Body of pancreas (tissue), 4 donors: ENCODE measurements around the gene BRMS1. TPM values are rescaled to one million over a fixed set of nuclear protein-coding genes. Genes with fewer than 3 reads are reported as not detected.
"Not testable (repeated sequence)": the region's sequence is repeated elsewhere in the genome, so short reads cannot be mapped to it uniquely, and the experiment has no call there.

ENCODE experiments used
- ATAC-seq: fragments of 150-250 bp; one replicate; pipeline ENCODE4 v1.9.1; 2016
- DNase-seq, 4 donors: peaks; one replicate each; pipeline ENCODE4 v3.0.0-alpha.2; 2019
- H3K27ac ChIP-seq, 4 donors: fragments of 200-600 bp; sonication (generic); 1 replicate in 3 of 4; 2 replicates in 1 of 4; pipeline versions ENCODE4 v1.5.1 to v1.6.1; 2016 to 2019; ENCODE audit warnings: mild to moderate bottlenecking in 1 of 4, mixed read lengths in 1 of 4, moderate library complexity in 1 of 4
- H3K27me3 ChIP-seq, 2 donors: fragments of 200-600 bp; sonication (generic); one replicate each; pipeline ENCODE4 v1.6.0; 2016; ENCODE audit warnings: mild to moderate bottlenecking in 1 of 2
- H3K36me3 ChIP-seq, 2 donors: fragments of 200-600 bp; sonication (generic); replicated peaks in 1 of 2; 2 replicates each; pipeline ENCODE4 v1.5.1; 2016; ENCODE audit warnings: low read depth in 2 of 2; ENCODE audit not compliant: insufficient read depth in 1 of 2
- H3K4me1 ChIP-seq: fragments of 200-600 bp; sonication (generic); one replicate; pipeline ENCODE4 v1.6.0; 2016
- H3K4me3 ChIP-seq, 2 donors: fragments of 200-600 bp; sonication (generic); 1 replicate in 1 of 2; 2 replicates in 1 of 2; pipeline ENCODE4 v1.5.1; 2016 to 2019
- H3K9me3 ChIP-seq, 3 donors: fragments of 200-600 bp; sonication (generic); 1 replicate in 2 of 3; 2 replicates in 1 of 3; pipeline ENCODE4 v1.5.1; 2016
- POLR2A ChIP-seq, 3 donors: fragments of 450-650 bp; IDR thresholded peaks; one replicate each; pipeline ENCODE4 v1.6.1; 2016; ENCODE audit warnings: antibody characterized with exemption in 3 of 3, mild to moderate bottlenecking in 2 of 3
- WGBS, 2 donors: methylation state at CpG; one replicate each; pipeline ENCODE4 v1.1.5; 2017; 5-methylcytosine and 5-hydroxymethylcytosine counted together
- intact Hi-C: fragments of 100-400 bp; cut with DNase I; formaldehyde crosslinking; loops from one replicate; pipeline ENCODE4 v1.15.1; 2023
- total RNA-seq, 2 donors: library from RNA; depleted of rRNA; stranded (reverse); fragments of >200 nt; gene quantifications; one replicate each; pipeline ENCODE4 v1.1.0, GENCODE V29; 2016
- TF ChIP-seq, protein P1 (sequence below), 7 experiments: fragments of 450-650 bp in 4 of 7; fragments of 200-600 bp in 3 of 7; sonication (generic) in 3 of 7; IDR thresholded peaks; one replicate each; pipeline ENCODE4 v1.5.1; 2016 to 2019; ENCODE audit warnings: antibody characterized with exemption in 7 of 7

Gene BRMS1
- total RNA-seq, 2 donors from 2014 or later = 19.4 to 23.1 TPM

GRCh38 chr11:66325263-66325671, 19.6 kb downstream of the BRMS1 start:
- no peak for DNase-seq
- no peak for TF ChIP-seq POLR2A (IDR thresholded peaks at IDR 0.05)
- TF ChIP-seq, protein P1, sequence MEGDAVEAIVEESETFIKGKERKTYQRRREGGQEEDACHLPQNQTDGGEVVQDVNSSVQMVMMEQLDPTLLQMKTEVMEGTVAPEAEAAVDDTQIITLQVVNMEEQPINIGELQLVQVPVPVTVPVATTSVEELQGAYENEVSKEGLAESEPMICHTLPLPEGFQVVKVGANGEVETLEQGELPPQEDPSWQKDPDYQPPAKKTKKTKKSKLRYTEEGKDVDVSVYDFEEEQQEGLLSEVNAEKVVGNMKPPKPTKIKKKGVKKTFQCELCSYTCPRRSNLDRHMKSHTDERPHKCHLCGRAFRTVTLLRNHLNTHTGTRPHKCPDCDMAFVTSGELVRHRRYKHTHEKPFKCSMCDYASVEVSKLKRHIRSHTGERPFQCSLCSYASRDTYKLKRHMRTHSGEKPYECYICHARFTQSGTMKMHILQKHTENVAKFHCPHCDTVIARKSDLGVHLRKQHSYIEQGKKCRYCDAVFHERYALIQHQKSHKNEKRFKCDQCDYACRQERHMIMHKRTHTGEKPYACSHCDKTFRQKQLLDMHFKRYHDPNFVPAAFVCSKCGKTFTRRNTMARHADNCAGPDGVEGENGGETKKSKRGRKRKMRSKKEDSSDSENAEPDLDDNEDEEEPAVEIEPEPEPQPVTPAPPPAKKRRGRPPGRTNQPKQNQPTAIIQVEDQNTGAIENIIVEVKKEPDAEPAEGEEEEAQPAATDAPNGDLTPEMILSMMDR (IDR thresholded peaks at IDR 0.05) = no peak
- Histone ChIP-seq H3K36me3 (no peaks in the 10 kb centered on the region), H3K4me1 (peaks cover 11% of the 10 kb centered on the region), H3K27me3 (no peaks in the 10 kb centered on the region), H3K4me3 (no peak overlapping the region), H3K27ac (peak overlapping the region in 1 of 4 donors; percentile 43), H3K9me3 (no peaks in the 10 kb centered on the region)
- WGBS, 2 donors = 71 to 79% methylated on average over 7 of the region's 8 CpGs
- intact Hi-C loops = no loop called here
- no peak for ATAC-seq

DNA sequence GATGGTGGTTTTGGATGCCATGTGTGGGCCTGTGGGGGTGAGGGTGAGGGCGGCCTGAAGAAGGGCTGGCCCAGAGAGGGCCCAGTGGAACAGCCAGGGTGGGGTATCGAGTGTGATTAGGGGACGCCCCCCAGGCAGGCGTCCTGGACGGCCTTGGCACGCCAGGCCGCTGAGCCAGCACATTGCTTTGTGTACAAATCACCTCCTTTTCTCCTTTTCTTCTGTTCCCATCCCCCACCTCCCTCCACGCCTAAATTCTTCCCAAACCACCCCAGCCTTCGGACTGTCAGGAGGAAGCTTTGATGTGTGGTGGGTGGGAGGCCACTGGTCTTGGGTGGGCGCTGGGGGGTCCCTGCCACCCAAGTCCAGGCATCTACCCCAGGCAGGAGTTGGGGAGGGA, 20.2 kb downstream of the BRMS1 start:
- H3K9me3 ChIP-seq = no peaks in the 10 kb centered on the region
- H3K4me3 ChIP-seq = no peak overlapping the region
- no peaks in the 10 kb centered on the region for H3K27me3 ChIP-seq
- H3K27ac ChIP-seq = no peak overlapping the region
- TF ChIP-seq POLR2A (IDR thresholded peaks at IDR 0.05) = no peak
- TF ChIP-seq, protein P1 (IDR thresholded peaks at IDR 0.05) = no peak
- peaks cover 11% of the 10 kb centered on the region for H3K4me1 ChIP-seq
- WGBS, 2 donors = 59 to 67% methylated on average over 9 to 10 of the region's 10 CpGs
- no peak for DNase-seq
- intact Hi-C loops = no loop called here
- H3K36me3 ChIP-seq = no peaks in the 10 kb centered on the region
- no peak for ATAC-seq

DNA sequence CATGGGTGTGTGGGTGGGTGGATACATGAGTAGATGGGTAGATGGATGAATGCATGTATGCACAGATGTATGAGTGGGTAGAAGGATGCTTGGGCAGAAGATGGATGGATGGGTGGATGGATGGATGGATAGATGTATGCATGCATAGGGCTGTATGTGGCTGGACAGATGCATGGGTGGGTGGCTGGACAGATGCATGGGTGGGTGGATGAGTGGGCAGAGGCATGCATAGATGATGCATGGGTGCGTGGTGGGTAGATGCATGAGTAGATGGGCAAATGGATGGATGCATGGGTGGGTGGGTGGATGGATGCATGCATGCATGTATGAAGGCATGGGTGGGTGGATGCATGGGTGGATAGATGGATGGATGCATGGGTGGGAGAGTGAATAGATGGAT, 21.2 kb downstream of the BRMS1 start:
- H3K36me3 ChIP-seq = no peaks in the 10 kb centered on the region
- intact Hi-C loops = no loop called here
- TF ChIP-seq POLR2A (IDR thresholded peaks at IDR 0.05) = no peak
- TF ChIP-seq, protein P1 (IDR thresholded peaks at IDR 0.05) = no peak
- no peaks in the 10 kb centered on the region for H3K27me3 ChIP-seq
- H3K9me3 ChIP-seq = no peaks in the 10 kb centered on the region
- H3K4me3 ChIP-seq = no peak overlapping the region
- WGBS, 2 donors = 95 to 100% methylated on average over 1 of the region's 1 CpG
- no peak for DNase-seq
- no peak for ATAC-seq
- H3K4me1 ChIP-seq = peaks cover 8% of the 10 kb centered on the region
- H3K27ac ChIP-seq = no peak overlapping the region

DNA sequence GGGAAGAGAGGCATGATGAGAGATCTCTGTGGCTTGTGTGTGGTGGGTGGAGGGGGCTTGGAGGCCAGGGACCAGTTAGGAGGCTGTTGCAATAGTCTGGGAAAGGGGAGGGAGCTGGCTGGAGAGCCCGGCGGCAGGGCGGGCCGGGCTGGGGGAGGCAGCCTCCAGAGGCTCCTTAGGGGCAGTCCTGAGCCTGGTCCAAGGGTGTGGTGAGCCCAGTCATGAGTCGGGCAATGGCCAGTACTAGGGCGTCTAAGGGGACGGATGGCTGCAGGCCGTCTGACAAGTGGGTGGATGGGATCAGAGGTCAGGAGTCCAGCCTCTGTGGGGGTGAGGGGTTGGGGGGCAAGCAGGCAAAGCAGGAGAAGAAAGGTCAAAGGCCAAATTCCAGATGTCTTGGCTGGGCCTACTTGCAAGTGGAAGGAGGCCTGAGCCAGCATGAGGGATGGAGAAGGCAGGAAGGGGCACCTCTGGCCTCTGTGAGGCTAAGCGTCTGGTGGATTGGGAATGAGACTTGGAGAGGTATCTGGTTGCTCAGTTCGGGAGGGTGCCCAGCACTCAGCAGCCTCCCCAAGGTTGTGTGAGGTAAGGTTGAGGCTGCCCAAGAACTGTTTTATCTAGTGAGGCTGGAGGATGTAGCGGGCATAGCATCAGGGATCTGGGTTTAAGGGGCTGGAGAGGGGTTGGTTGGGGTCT, 22.0 kb downstream of the BRMS1 start:
- intact Hi-C loops = no loop called here
- 86 to 87% methylated on average over 6 to 11 of the region's 11 CpGs for whole genome bisulfite sequencing, 2 donors
- no peak overlapping the region for H3K4me3 ChIP-seq
- no peaks in the 10 kb centered on the region for H3K9me3 ChIP-seq
- DNase-seq (no peak), ATAC-seq (peak; percentile 49)
- peaks cover 3% of the 10 kb centered on the region for H3K4me1 ChIP-seq
- H3K27me3 ChIP-seq = no peaks in the 10 kb centered on the region
- no peaks in the 10 kb centered on the region for H3K36me3 ChIP-seq
- TF ChIP-seq, protein P1 (IDR thresholded peaks at IDR 0.05) = no peak
- TF ChIP-seq POLR2A (IDR thresholded peaks at IDR 0.05) = no peak
- H3K27ac ChIP-seq = no peak overlapping the region

DNA sequence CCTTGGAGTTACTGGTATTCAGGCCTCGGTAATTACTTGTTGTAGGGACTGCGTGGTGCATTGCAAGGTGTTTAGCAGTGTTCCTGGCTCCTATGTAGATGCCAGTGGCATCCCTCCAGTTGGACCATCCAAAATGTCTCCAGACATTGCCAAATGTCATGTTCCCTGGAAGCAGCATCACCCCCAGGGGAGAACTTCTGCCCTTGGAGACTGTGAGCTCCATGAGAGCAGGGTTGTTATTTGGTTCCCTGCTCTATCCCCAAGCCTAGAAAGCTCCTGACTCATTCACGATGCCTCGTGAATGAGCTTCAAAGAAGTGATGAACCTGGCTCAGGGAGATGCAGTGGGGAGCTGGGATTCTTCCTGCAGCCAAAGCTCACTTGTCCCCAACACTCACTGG, 23.3 kb downstream of the BRMS1 start:
- TF ChIP-seq, protein P1 (IDR thresholded peaks at IDR 0.05) = no peak
- TF ChIP-seq POLR2A (IDR thresholded peaks at IDR 0.05) = no peak
- intact Hi-C loops = no loop called here
- 81 to 84% methylated on average over 3 to 4 of the region's 4 CpGs for WGBS, 2 donors
- Histone ChIP-seq H3K9me3 (no peaks in the 10 kb centered on the region), H3K27me3 (no peaks in the 10 kb centered on the region), H3K36me3 (no peaks in the 10 kb centered on the region), H3K27ac (no peak overlapping the region), H3K4me3 (no peak overlapping the region), H3K4me1 (peaks cover 5% of the 10 kb centered on the region)
- DNase-seq = no peak
- ATAC-seq = no peak

DNA sequence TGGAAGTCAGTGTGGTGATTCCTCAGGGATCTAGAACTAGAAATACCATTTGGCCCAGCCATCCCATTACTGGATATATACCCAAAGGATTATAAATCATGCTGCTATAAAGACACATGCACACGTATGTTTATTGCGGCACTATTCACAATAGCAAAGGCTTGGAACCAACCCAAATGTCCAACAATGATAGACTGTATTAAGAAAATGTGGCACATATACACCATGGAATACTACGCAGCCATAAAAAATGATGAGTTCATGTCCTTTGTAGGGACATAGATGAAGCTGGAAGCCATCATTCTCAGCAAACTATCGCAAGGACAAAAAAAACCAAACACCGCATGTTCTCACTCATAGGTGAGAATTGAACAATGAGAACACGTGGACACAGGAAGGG, 24.2 kb downstream of the BRMS1 start:
- H3K27me3 ChIP-seq, H3K4me1 ChIP-seq, DNase-seq, H3K27ac ChIP-seq, H3K36me3 ChIP-seq, ATAC-seq, H3K9me3 ChIP-seq, H3K4me3 ChIP-seq, intact Hi-C loops: not testable (repeated sequence)
- WGBS, 2 donors = 89 to 94% methylated on average over 6 of the region's 6 CpGs

GRCh38 chr11:66320289-66320688, 24.6 kb downstream of the BRMS1 start:
- WGBS, 2 donors = 71 to 79% methylated on average over 2 of the region's 2 CpGs
- not testable (repeated sequence) for H3K4me1 ChIP-seq

More at GRCh38 chr11:66320289-66320688, 24.6 kb downstream of the BRMS1 start:
- H3K4me3 ChIP-seq, intact Hi-C loops, H3K27me3 ChIP-seq, DNase-seq, ATAC-seq, H3K27ac ChIP-seq, H3K9me3 ChIP-seq, H3K36me3 ChIP-seq: not testable (repeated sequence)
